GM19452 (cell line): ENCODE results near the gene EIF2B1.

ENCODE experiments used
- ATAC-seq: cut with Tn5 transposase; IDR thresholded peaks from one replicate; pipeline ENCODE4 v1.9.1; 2021; ENCODE audit not compliant: unreplicated experiment

EIF2B1 gene

DNA sequence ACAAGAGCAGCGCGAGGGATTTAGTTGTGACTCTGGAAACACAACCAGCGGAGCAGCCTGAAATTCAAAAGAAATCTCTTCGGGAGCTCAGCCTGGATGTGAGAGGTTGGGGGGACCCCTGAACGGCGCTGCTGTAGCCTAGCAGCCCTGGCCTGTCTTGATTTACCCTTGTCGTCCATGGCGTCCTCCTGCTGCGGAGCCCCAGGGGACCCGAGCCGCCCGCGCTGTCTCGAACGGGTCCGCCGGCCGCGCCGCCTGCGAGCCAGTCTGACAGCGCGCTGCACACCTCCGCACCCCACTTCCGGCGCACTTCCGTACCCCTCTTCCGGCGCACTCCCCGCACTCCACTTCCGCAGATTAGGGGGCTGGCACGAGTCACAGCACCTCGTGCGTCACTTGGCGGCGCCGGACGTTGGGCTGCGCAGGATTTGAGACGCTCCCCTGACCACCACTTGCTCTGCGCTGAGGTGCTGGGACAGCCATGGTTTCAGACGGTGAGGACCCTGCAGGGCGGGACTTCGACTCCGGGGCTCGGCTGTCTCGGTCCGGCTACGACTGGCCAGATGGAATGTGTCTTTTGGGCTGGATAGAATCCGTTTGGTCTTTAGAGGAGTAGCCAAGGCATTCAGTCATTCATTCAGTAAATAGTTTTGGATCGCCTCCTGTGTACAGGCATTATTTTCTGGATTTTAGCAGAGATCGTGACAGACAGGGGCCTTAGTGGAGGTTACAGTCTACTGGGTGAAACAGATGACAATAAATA is at the start of gene EIF2B1, which contains the start of gene GTF2H3:
EIF2B1 (minus strand) TSS at position 308 of the 763 bp plus-strand sequence; CDS start at position 179, 129 bp downstream.
GTF2H3 (plus strand) TSS at position 451 of the 763 bp plus-strand sequence; CDS start at position 482, 31 bp downstream.
- ATAC-seq, result peak; percentile 98

DNA sequence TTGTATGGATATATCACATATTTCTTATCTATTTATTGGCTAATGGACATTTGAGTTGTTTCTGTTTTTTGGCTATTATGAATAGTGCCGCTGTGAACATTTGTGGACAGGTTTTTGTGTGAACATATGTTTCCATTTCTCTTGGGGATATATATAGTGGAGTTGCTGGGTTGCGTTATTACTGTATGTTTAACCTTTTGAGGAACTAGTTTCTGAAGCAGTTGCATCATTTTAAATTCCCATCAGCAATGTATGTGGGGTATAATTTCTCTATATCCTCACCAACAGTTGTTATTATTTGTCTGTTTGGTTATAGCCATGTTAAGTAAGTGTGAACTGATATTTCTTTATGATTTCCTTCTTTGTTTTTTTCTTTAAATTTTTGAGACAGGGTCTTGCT is 48.1 kb upstream of the EIF2B1 start:
- ATAC-seq, result no peak

DNA sequence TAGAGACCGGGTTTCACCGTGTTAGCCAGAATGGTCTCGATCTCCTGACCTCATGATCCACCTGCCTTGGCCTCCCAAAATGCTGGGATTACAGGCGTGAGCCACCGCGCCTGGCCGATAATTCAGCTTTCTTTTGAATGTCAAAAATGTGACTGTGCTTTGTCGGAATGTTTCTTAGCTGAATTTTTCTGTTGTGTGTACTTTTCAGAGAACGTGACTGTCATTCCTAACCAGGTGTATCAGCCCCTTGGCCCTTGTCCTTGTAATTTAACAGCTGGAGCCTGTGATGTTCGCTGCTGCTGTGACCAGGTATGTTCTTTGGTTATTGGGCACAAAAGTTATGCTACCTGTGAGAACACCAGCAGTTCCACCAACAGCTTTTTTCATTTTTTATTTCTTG is 45.5 kb upstream of the EIF2B1 start:
- no peak for ATAC-seq

DNA sequence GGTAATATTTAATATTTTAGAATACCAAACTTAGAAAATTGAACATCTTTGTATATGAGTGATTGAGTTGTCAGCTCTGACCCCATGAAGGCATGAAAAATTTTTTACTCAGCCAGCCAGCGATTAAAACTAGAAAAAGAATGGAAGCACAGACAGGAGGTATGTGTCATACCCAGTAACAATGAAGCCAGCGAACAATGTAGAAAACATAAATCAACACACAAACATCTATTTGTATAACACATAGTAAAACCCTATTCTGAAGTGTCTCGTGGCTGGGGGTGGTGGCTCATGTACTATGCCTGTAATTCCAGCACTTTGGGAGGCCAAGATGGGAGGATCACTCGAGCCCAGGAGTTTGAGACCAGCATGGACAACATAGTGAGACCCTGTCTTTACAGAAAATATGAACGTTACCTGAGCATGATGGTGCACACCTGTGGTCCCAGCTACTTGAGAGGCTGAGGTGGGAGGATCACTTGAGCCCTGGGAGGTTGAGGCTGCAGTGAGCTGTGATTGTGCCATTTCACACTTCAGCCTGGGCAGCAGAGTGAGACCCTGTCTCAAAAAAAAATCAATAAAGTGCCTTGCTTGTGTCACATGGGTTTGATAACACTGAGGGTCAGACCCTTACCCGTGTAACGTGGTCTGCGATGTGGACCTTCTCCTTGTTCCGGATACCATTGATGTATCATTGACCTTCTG is 43.3 kb upstream of the EIF2B1 start:
- no peak for ATAC-seq

DNA sequence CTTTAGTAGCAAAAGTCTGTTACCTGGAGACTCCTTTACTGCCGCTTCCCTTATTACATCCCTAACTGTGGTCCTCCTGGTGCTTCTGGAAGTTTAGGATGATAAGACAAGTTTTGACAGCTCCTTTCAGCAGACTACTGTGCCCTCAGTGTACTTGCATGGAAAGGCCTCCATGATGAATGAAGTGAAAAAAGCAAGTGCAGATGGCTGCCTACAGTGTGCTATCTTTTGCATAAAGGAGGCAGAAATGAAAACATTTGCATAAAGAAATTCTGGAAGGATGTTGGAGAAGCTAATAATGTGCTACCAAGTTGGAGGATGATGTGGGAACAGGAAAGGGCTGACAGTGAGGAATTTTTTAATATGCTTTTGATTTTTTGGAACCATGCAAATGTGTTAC is 42.0 kb upstream of the EIF2B1 start:
- no peak for ATAC-seq

DNA sequence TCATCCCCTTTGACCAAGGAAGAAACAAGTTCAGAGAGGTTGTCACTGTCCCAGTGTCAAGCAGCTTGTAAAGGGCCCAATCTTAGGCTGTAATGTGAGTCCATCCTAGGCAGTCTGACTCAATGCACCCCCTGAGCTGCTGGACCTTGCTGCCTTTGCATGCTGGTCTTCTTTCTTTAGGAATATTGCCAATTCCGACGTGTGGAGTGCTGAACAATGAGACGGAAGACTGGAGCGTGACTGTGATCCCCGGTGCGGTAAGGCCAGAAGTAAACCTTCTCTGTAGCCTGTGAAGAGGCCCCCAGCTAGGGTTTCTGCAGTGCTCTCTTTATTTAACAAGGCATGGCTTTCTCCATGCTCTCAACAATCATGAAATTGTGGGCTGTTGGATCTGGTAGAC is 38.4 kb upstream of the EIF2B1 start:
- no peak for ATAC-seq

DNA sequence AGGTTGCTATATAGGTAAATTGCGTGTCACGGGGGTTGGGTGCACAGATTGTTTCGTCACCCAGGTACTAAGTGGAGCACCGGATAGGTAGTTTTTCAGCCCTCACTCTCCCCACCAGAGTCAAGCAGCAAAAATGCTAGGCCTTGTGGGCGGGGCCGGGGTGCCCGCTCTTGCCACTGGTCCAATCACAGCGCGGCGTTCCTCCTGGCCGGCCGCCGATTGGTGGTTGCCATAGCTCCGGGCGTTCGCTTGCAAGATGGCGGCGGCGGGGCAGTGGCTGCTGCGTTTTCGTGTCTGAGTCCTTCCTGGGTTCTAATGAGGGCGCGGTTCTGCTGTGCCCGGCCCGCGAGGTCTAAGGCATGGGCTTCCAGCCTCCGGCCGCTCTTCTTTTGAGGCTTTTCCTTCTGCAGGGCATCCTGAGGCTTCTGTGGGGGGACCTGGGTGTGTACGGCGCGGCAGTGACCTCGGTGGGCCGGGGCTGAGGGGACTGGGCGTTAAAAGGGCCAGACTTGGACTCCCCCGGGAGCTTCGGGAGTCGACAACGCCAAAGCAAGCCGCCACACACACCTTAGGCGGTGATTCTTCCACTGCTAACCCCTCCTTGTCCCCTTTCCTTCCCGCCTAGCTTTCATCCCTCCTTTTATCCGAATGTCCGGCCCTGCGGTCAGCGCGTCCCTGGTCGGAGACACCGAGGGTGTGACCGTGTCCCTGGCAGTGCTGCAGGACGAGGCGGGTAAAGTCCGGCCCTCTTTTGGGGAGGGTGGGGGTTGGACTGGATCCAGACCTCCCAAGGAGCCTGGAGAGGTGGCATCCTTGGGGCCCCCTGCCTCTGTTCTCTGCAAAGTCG is 37.6 kb upstream of the EIF2B1 start, which contains the start of gene TCTN2:
TCTN2 (plus strand) TSS at position 232 of the 847 bp plus-strand sequence; CDS start at position 360, 128 bp downstream.
- ATAC-seq, result peak; percentile 100

DNA sequence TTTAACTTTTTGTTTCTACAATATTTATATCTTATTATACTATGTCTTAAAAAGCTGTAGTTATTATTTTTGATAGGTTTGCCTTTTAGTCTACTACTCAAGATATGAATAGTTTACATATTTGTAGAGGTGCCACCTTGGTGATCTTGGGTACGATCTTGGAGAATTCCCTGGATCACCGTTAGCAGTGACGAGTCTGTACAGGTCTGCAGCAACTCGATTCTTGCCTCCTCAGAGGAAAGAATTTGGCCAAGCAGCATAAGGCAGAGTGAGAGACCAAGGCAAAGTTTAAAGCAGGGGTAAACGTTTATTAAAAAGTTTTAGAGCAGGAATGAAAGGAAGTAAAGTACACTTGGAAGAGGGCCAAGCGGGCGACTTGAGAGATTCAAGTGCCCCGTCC is 34.3 kb upstream of the EIF2B1 start:
- ATAC-seq, result no peak

DNA sequence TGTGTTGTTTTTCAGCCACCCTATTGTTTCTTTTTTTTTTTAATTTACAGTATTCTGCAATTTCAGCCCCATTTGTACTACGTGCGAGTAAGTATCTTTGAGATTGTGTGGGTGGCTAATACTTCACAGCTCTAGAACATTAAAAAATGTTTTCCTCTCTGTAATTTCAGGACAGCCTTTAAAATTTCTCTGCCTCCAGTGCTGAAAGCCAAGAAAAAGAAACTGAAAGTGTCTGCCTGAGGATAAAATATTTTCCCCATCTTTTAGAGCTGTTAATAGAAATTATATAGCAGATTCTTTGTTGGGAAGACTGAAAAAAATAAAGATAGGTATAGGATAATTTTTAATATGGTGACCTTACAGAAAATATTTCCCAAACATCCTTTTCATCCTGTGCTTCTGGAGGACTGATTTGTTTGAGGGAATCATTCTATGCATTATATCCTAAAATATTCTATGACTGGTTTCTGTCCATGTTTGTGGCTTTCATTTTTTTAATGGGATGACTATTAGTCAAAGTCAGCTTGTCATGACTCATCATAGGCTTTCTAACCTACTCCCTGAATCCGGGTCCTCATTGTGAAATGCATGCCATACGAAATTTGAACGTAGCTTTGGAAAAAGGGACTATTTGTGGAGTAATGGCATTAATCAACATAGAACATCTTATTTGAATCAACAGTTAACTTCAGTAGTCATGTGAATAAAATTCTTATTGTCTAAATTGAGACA is 26.7 kb upstream of the EIF2B1 start:
- ATAC-seq, result no peak

DNA sequence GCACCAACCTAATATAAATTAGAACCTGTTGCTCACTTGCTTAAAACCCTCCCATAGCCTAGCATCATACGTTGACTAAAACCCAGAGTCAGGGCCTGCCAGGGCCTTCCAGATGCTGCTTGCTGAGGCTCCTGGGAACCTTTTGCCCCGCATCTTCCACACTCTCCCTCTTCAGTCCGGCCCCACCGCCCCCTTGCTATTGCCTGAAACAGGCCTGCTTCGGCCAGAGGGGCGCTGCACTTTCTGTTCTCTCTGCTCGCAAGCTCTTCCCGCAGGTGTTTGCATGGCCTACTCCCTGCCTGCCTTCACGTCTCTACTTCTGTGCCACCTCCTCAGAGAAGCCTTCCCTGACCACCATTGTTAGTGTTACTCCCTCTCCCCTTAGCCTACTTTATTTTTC is 23.7 kb upstream of the EIF2B1 start:
- no peak for ATAC-seq

DNA sequence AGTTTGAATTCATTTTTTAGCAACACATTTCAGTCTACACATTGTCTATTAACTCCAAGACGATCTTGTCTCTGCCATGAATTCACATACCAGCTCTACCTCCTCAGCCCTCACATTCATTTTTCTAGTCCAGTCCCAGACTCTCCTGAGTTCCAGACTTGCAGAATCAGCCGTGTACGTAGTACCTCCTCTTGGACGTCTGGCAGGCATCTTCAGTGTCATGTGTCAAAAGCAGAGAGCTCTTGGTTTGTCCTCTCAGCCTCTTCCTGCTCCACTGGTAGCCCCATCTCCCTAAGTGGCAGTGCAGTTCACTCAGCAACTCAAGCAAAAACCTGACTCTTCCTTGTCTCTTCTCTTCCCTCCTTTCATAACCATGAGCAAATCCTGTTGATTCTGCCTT is 22.9 kb upstream of the EIF2B1 start:
- ATAC-seq, result no peak

DNA sequence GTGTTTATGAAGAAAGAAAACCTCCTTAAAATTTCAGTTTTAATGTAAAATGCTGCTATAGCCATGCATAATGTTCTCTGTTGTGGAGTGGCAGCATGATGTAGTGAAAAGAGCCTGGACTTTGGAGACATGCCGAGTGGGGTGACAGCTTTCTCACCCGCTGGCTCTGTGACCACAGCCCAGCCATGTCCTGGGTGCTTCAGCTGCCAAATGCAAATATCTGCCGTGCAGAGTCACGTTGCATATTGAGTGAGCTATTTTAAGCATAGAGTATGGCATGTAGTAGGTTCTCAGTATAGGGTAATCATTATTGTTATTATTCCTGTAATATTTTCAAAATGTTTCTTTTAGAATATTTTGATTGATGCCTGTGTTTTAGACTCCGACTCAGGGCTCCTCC is 21.9 kb upstream of the EIF2B1 start:
- peak; percentile 98 for ATAC-seq

DNA sequence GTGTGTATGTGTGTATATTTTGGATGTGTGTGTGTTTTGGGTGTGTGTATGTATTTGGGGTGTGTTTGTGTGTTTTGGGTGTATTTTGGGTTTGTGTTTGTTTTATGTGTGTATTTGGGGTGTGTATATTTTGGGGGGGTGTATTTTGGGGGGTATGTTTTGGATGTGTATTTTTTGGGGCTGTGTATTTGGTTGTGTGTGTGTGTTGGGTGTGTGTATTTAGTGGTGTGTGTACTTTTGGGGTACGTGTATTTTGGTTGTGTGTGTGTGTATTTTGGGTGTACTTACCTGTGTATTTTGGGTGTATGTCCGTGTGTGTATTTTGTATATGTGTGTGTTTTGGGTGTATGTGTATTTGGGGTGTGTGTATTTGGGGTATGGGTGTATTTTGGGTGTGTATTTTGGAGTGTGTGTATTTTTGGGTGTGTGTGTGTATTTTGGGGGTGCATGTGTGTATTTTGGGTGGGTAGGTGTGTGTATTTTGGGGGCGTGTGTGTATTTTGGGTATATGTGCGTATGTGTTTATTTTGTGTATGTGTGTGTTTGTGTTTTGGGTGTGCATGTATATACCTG is 20.7 kb upstream of the EIF2B1 start:
- no peak for ATAC-seq

DNA sequence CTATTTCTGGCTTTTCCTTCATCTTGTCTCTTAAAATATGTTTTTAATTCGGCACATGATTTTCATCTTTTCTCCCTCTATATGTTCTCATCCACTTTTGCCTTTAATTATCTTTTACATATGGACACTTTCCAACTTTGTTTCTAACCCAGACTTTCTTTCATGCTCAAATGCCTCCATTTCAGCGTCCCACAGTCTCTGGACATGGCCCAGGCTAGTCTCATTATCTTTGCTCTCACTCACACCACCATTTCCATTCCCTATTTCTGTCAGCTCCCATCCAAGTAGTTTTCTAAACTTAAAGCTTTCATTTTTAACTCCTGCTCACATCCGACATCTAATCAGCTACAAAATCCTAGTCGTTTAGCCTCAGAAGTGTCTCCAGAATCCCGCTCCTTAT is 14.9 kb upstream of the EIF2B1 start:
- ATAC-seq, result no peak

DNA sequence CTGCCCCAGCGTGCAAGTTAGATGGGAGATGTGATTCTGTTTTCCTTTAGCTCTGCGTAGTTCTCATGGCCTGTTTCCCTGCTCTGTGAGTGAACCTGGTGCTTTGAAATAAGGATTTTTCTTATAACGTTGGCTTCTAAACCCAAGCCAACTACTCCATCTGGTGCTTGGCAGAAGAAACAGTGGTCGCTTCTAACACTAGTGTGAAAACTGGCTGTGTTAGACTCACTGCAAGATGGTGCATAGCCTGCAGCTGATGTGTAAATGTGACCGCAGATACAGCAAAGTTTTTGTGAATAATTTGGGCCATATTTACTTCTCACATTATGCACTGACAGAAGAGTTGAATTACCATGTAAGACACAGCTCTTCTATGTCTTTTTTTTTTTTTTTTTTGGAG is 12.4 kb upstream of the EIF2B1 start:
- no peak for ATAC-seq

DNA sequence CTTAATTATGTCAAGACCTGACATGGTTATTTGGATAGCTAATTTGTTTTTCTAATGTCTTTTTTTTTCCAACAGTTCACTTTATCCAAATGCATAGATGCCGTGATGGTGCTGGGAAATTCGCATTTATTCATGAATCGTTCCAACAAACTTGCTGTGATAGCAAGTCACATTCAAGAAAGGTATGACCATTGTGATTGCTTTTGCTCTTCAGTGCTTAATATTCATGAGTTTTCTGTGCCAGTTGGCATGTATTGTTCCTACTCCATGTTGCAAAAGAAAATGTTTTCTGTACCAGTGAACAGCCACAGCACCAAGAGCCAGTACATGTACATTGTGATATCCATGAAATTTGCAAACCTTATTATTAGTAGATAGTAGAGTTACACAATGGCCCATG is 11.9 kb upstream of the EIF2B1 start:
- no peak for ATAC-seq

DNA sequence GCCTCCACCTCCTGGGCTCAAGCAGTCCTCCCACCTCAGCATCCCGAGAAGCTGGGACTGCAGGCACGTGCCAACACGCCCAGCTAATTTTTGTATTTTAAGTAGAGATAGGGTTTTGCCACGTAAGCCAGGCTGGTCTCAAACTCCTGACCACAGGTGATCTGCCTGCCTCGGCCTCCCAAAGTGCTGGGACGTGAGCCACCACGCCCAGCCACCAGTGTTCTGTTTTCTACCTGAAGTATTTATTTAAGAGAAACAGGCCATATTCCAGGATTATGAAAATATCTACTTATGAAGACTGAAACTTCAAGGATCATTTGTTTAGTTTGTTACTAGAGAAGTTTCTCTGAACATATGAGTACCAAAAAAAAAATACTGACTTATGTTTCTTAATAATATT is 10.4 kb upstream of the EIF2B1 start:
- no peak for ATAC-seq

DNA sequence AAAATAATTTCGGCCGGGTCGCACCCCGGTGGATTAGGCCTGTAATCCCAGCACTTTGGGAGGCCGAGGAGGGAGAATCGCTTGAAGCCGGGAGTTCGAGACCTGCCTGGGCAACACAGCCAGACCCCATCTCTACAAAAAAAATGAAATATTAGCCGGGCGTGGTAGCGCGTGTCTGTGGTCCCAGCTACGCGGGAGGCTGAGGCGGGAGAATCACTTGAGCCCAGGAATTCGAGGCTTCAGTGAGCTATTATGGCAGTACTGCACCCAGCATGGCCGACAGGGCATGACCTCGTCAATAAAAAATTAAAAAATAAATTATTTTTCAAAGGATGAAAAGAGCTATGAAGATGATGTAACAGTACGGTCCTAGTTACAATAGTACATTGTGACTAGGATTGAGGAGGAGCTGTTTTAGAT is 666 bp upstream of the EIF2B1 start:
- ATAC-seq, result no peak

DNA sequence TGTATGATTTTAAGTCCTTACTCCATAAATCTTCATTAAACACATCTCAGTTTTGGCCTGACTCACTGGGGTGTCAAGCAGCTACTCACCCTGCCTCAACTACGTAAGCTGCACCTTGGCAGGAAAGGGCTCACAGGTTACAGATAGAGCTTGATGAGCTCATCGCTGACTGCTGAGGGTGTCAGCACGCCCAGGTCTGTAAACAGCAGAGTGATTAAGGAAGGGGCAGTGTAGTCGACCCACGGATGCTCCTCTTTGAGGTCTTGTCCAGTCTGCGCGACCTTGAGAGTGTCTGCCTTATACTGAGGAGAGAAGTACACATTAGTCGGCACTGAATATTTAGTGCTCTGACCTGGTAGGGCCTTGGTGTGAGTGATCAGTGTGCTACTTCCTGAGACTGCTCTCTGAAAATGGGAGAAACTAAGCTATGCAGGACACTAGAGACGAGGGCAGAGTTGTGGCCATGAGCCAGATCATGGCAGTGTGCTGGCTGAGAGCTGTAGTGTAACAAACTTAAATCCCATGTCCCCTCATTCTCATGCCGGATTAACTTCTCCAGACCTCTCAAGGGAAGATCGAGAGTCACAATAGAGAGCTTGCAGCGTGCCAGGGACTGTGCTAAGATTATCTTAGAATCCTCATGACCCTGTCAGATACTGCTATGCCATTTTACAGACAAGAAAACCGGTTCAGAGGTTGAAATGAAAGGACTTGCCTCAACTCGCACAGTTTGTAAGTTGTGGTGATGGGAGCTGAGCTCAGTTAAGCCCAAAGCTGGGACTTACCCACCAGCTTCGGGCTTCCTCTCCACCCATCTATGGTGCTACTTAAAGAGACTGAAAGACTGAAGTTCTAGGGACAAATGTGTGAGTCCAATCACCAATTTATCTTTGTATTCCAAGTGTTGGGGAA is 11.6 kb downstream of the EIF2B1 start:
- no peak for ATAC-seq
